ENCODE data around the gene AKTIP.
"Not testable (repeated sequence)": the region's sequence is repeated elsewhere in the genome, so short reads cannot be mapped to it uniquely, and the experiment has no call there.

The AKTIP gene

DNA sequence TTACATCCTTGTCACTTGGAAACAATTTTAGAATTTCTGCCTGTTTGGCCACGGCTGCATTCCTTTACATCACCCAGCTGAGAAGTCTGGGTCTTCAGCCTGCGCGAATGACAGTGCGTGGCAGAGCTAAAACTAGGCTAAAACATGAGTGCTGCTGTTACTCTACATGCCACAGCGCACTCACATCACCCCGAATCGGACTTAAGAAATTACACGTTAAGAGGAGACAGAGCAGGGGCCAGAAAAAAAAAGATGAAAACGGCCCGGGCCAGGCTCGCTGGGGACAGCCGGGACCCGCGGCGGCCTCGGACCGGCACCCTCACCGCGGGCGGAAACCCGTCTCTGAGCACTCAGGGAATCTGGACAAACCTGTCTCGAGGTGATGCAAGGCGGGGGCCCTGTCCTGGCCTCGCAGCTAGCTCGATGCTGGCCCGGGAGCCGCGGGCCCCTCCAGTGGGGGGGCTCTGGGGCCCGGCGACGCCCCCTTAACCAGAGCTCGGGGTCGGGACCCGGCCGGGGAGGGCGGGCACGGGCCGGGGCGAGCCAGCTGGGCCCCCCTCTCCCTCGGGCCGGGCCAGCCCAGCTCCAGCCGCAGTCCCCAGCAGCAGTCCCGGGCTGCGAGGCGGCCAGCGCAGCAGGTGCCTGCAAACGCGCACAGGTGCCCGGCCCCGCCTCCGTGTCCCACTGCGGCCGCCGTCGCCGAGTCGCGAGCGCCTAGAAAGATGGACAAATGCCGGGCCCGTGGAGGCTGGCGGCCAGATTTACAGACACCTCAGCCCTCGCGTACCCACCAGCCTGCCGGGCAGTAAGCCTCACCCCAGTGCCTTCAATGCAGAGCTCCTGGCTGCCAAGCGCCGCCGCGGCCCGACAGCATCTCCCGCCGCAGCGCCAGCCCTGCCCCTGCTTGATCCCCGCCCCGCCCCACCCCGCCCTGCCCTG is at the start of gene AKTIP:
Gene AKTIP, minus strand, starts transcription at position 879 of the 939 bp plus-strand sequence. CDS start 2,950 bp downstream, outside the sequence.
- peak; percentile 16 for DNase-seq (ENCODE audit: low read depth)

DNA sequence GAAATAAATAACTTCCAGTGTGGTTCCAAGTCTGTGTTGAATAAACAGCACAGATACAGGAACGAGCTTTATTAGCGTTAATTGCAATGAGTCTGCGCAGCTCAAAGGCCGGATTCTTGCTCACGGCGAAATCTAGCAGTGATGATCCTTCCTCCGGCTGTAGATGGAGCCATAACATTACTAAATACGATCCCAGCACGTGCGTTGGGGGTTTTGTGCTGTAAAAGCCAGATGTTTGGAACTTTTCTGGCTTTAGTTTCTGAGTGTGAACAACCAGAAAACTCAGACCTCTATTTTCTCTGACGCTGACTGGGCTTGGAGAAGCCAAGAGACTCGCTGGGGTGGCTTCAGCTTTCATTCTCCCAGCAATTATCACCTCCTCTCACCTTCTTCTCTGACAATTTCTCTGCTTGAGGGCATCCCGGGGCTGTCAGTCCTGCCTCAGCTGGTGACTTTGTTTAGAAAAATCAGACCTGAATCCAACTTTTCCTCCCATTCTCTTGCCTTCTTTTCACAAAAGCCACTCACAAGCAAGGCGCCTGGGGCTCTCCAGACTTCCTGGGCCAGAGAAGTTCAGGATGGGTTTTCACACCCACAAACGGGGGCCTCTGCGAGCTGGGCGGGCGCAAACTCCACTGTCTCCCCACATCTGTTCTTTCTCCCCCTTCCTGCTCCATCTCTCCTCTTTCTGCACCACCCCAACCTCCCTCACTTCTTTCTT is 47.1 kb upstream of the AKTIP start:
- DNase-seq (ENCODE audit: low read depth) = peak; percentile 6

- no peak for DNase-seq (ENCODE audit: low read depth)
These were observed 44.0 kb upstream of the AKTIP start for GRCh38 chr16:53546988-53547391.

GRCh38 chr16:53545433-53545832 is 42.4 kb upstream of the AKTIP start:
- no peak for DNase-seq (ENCODE audit: low read depth)

DNA sequence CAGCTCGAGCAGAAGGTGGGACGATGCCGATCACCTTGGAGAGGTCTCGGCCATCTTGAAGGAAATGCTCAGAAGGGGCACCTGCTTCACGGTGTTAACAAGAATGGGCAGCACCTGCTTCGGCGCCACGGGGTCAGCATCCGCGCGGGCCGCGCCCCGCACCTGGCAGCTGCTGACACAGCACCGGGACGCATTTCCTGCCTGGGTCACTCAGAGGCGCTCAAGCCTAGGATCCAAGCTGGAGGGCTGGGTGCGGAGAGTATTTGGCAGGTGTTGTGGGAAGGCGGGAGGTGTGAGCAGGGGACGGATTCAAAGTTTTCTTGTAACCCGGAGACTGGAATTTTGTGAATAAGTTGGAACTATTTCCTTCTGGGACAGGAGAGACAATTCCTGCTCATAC is 39.3 kb upstream of the AKTIP start:
- DNase-seq (ENCODE audit: low read depth) = no peak

DNA sequence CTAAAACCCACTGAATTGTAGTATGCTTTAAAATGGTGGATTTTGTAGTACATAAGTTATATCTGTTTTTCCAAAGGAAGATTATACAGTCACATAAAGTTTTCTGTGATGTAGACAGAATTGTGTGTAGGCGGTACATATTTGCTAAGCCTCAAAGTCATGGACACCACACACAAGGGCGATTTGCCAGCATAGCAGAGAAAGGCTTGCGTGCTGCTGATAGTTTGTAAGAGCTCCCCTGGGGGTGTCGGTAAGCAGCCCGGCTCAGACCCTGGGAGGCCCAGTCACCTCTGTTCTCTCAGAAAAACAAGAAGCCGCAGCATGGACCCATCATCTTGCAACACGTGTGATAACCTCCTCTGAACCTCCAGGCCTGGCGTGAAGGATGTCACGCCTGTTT is 38.3 kb upstream of the AKTIP start:
- no peak for DNase-seq (ENCODE audit: low read depth)

- not testable (repeated sequence) for DNase-seq (ENCODE audit: low read depth)
These were observed 37.0 kb upstream of the AKTIP start for GRCh38 chr16:53539759-53540718.

DNA sequence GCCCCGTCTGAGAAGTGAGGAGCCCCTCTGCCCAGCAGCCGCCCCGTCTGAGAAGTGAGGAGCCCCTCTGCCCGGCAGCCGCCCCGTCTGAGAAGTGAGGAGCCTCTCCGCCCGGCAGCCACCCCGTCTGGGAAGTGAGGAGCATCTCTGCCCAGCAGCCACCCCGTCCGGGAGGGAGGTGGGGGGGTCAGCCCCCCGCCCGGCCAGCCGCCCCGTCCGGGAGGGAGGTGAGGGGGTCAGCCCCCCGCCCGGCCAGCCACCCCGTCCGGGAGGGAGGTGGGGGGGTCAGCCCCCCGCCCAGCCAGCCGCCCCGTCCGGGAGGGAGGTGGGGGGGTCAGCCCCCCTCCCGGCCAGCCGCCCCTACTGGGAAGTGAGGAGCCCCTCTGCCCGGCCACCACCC is 36.3 kb upstream of the AKTIP start:
- DNase-seq (ENCODE audit: low read depth) = not testable (repeated sequence)

- no peak for DNase-seq (ENCODE audit: low read depth)
These were observed 34.6 kb upstream of the AKTIP start for GRCh38 chr16:53537626-53538025.

GRCh38 chr16:53534206-53534605 is 31.2 kb upstream of the AKTIP start:
- DNase-seq (ENCODE audit: low read depth) = no peak

DNA sequence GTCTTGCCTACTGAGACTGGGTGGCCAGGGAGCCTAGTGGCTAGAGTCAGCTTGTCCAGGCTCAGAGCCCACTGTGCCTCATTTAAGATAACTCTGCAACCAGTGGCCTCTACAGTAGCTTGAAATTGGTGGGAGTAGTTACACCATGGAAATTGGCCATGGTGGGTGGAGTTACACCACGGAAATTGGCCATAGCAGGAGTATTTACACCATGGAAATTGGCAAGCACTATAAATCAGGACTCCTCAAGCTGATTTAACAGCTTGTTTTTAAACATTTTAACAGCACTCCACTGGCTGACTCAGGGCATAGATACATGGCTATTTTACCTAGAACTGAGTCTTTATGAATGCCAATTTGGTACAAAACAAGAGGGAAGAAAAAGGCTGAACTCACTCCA is 27.7 kb upstream of the AKTIP start:
- no peak for DNase-seq (ENCODE audit: low read depth)

DNA sequence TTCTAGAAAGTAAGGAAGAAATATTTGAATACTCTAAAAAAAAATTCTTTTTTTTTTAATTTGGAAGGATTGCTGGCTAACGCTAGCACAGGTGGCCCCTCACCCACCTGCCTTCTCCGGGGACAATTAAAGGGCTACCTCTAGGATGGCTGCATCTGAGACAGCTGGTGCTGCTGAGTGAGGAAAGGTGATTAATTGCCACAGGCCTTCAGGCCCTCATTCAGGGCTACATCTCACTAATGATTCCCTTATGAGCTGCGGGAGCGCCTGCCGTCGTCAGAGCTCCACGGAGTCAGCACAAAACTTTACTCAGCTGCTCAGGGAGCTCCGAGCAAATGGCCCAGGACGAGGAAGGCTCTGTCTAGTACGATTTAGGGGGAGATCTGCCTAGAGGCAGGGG is 27.0 kb upstream of the AKTIP start:
- DNase-seq (ENCODE audit: low read depth) = no peak

- DNase-seq (ENCODE audit: low read depth) = no peak
These were observed 26.5 kb upstream of the AKTIP start for GRCh38 chr16:53529513-53529912.

- no peak for DNase-seq (ENCODE audit: low read depth)
These were observed 25.8 kb upstream of the AKTIP start for GRCh38 chr16:53528797-53529196.

DNA sequence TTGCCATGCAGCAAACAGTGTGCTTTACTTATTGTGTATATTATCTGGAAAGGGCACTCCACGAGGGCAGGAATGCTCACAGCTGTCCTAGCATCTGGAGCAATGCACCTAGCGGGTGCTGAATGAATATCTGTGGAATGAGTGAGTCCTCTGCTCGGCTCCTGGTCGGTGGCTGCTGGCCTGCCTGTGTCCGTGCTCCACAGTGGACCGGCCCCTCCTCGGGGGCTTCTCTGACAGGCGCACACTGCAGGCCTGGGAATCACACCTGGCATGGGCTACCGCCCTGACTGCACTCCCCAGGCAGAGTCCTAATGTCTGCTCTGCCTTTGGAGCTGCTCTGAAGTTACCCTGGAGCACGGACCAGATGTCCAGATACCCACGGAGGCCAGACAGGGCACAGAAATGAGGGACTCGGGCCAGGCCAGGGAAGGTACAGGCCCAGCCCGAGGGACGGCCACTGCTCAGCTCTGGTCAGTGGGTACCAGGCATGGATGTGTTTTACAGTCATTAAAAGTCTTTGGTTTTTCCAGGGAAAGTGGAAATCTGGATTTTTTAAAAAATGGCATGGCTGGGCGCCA is 21.1 kb upstream of the AKTIP start:
- DNase-seq (ENCODE audit: low read depth) = no peak

DNA sequence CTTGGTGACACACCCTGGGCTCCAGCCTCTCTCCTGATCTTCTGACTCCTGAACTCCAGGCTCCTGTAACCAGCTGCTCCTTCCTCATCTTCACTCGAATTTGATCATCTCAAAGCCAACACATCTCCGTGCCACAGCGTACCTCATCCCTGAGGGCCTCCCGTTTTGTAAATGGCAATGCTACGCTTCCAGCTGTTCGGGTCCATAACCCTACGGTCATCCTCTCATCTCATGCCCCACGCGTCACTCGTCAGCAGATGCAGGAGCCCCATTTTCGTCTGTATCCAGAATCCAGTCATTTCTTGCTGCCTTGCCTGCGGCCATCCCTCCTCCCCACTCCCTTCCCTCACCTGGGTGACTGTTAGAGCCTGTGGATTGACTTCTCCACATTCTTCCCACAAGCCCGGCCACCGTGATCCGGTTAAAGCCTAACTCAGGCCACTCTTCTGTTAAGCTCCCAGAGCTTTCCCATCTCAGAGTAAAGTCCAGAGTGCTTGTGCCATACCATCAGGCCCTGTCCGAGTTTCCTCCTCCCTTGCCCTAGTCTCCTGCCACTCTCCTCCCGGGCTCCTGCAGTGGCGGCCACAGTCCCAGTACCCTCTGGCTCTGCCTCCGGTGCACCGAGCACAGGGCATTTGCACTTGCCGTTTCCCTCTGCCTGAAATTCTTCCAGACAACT is 20.3 kb upstream of the AKTIP start:
- DNase-seq (ENCODE audit: low read depth) = no peak

- no peak for DNase-seq (ENCODE audit: low read depth)
These were observed 16.5 kb upstream of the AKTIP start for GRCh38 chr16:53519417-53520091.

DNA sequence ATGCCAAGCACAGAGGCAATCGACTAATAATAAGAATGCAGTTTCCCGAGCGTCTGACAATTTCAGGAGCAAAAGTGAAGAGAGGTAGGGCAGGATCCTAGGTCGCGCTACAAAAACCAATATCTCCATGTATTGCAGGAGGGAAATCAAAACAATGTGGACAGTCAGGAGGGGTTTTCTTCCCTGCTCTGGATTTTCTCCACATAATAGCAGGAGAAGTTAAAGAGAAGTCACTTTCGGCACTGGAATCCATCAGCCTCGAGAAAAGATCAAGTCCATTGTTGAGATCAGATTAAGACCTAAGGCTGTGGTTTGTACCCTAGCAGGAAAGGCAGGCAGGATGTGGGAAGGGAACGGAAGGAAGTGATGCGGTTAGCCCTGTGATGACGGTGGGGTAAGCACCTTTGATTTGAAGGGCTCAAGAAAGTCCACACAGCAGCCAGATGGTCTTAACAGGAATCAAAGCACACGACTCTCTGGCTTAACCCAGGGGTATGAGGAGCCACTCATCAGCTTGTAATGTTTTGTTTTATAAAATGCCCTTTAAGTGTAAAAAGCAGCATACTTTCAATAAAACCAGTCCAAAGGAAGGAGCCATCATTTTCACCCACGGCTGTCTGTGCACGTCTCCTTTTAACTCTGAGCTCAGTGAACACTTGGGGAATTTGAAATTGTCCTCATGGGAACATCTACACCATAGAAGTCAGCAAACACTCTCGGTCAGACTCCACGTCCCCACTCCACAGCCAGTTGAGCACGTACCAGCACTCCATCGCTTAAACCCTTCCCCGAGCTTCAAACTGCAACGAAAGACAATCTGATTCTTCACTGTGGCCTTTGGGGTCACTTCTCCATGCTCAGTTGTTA is 15.8 kb upstream of the AKTIP start:
- DNase-seq (ENCODE audit: low read depth) = peak; percentile 58

- DNase-seq (ENCODE audit: low read depth) = no peak
These were observed 14.8 kb upstream of the AKTIP start for GRCh38 chr16:53517851-53518250.
